ENCODE measurements around the gene PYGM. TPM values are rescaled to one million over a fixed set of nuclear protein-coding genes. Genes with fewer than 3 reads are reported as not detected.

PYGM gene
- total RNA-seq, 1 donor from 2014 or later: 5.5 TPM

GRCh38 chr11:64744544-64745188 lies 15.1 kb downstream of the PYGM start:
- DNase-seq: no peak
- H3K4me3 Mint-ChIP-seq (ENCODE audit: unreplicated experiment): peak overlapping the region; percentile 71
- H3K36me3 Mint-ChIP-seq (ENCODE audit: unreplicated experiment): no peaks in the 10 kb centered on the region
- TF ChIP-seq CTCF (IDR thresholded peaks at IDR 0.05; ENCODE audit: partially characterized antibody, unreplicated experiment): no peak
- peaks cover 4% of the 10 kb centered on the region for H3K4me1 Mint-ChIP-seq (ENCODE audit: low read depth, unreplicated experiment)
- H3K27ac Mint-ChIP-seq (ENCODE audit: unreplicated experiment): no peak overlapping the region
- peaks cover 6% of the 10 kb centered on the region for H3K9me3 Mint-ChIP-seq (ENCODE audit: unreplicated experiment)
- peaks cover 29% of the 10 kb centered on the region for H3K27me3 Mint-ChIP-seq (ENCODE audit: unreplicated experiment)

DNA sequence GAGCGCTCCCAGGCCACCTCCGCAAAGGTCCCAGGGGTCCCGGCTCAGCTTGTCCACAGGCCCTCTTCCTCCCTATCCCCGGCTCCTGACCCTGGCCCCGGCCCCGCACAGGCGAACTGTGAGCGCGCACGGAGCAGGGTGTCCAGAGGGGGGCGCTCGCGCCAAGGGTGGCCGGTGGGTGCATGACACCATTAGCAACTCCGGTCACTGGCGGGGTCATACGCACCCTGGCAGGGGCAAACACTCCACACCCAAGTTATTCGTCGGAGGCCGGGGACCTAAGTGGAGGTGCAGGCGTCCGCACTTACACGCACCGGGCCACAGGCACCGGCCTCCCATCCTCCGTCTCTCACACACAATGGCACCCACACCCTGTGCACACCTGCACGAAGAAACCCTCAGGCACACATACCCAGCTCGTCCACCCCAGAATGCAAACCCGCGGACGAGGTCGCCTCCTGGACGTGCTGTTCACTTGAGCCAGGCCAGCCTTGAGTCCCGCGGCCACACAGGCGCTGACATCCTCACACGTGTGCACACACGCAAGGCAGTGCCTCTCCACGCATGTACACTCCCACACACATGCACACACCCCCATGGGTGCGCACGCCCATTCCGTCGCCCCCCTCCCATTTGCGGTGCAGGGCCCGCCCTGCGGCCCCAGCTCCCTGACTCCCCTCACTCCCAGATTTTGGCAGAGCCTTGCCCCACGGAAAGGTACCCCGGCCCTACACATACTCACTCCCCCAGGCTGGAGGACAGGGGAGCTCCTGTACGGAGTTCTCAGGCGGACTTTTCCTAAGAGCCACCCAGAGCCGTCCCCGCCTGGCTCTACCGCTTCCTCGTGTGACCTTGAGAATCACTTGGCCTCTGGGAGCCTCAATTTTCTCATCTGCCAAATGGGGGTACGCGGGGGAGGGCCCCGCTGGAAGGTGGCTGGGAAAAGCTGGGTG lies 15.9 kb downstream of the PYGM start, which contains the start of gene RASGRP2:
TSS of gene RASGRP2 (minus strand) at position 552 of the 953 bp plus-strand sequence. CDS start 1,276 bp downstream, outside the sequence.
- Mint-ChIP-seq H3K4me3 (ENCODE audit: unreplicated experiment) (peak within 1 kb of the TSS; percentile 71), H3K9me3 (ENCODE audit: unreplicated experiment) (peaks cover 6% of the 10 kb centered on the region), H3K27ac (ENCODE audit: unreplicated experiment) (peak within 1 kb of the TSS; percentile 64), H3K4me1 (ENCODE audit: low read depth, unreplicated experiment) (peaks cover 4% of the 10 kb centered on the region), H3K36me3 (ENCODE audit: unreplicated experiment) (no peaks in the 10 kb centered on the region), H3K27me3 (ENCODE audit: unreplicated experiment) (peaks cover 29% of the 10 kb centered on the region)
- peak; percentile 80 for DNase-seq
- TF ChIP-seq CTCF (IDR thresholded peaks at IDR 0.05; ENCODE audit: partially characterized antibody, unreplicated experiment): no peak

GRCh38 chr11:64742889-64743590 lies 16.7 kb downstream of the PYGM start:
- Mint-ChIP-seq H3K27me3 (ENCODE audit: unreplicated experiment) (peaks cover 27% of the 10 kb centered on the region), H3K36me3 (ENCODE audit: unreplicated experiment) (no peaks in the 10 kb centered on the region), H3K4me1 (ENCODE audit: low read depth, unreplicated experiment) (peaks cover 4% of the 10 kb centered on the region), H3K4me3 (ENCODE audit: unreplicated experiment) (no peak overlapping the region), H3K27ac (ENCODE audit: unreplicated experiment) (no peak overlapping the region), H3K9me3 (ENCODE audit: unreplicated experiment) (peaks cover 5% of the 10 kb centered on the region)
- peak; percentile 94 for TF ChIP-seq CTCF (IDR thresholded peaks at IDR 0.05; ENCODE audit: partially characterized antibody, unreplicated experiment)
- DNase-seq: peak; percentile 78

DNA sequence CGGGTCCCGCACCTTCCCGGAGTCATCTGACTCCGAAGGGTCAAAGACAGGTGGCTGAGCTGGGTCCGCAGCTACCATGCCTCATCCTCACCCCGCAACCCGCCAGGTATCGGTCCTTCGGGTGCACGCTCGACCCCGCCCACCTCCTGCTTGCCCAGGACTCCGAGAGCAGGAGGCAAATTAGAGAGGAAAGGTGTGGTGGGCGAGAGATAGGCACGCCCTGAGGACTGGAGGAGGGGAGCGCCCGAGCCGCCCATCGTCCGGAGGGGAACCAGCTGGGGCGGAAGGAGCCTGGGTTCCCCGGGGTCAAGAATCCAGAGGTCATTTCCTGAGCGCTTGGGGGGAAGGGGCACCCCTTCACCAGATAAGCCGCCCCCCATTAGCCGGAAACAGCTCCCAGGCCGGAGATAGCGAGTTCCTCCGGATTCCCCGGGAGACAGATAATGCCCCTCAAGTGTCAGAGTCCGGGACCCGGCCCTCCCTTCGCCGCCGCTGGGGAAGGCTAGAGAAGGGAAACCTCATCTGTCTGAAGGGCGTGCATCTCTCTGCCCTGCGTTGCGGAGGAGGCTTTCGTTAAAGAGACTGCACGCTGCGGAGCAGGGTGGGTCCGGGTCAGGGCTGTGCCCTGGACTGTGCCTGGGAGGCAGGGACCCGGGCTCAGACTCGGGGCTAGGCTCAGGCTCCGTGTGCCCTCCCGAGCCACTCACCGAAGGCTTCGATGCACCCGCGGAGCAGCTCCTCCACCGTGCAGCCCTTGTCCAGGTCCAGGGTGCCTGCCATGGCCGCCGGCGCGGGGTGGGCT lies 17.5 kb downstream of the PYGM start:
- Mint-ChIP-seq H3K4me1 (ENCODE audit: low read depth, unreplicated experiment) (peaks cover 4% of the 10 kb centered on the region), H3K36me3 (ENCODE audit: unreplicated experiment) (no peaks in the 10 kb centered on the region), H3K4me3 (ENCODE audit: unreplicated experiment) (no peak overlapping the region), H3K9me3 (ENCODE audit: unreplicated experiment) (peaks cover 5% of the 10 kb centered on the region), H3K27ac (ENCODE audit: unreplicated experiment) (no peak overlapping the region), H3K27me3 (ENCODE audit: unreplicated experiment) (peaks cover 27% of the 10 kb centered on the region)
- DNase-seq: no peak
- no peak for TF ChIP-seq CTCF (IDR thresholded peaks at IDR 0.05; ENCODE audit: partially characterized antibody, unreplicated experiment)
